HepG2 (cell line): ENCODE results near the gene SH3YL1. TPM values are rescaled to one million over a fixed set of nuclear protein-coding genes. Genes with fewer than 3 reads are reported as not detected.
A peak's percentile ranks its signal among the peaks of the same experiment; 100 is the strongest.

Experiments used
- ASH2L ChIP-seq: fragments of 300-600, 200-600 bp; sonication (generic); IDR thresholded peaks from 2 replicates; pipeline ENCODE4 v1.7.0; 2017; ENCODE audit warnings: low read depth, mild to moderate bottlenecking, moderate library complexity, mixed read lengths, low read length; ENCODE audit not compliant: insufficient read length
- FOXA3 ChIP-seq: IDR thresholded peaks from 2 replicates; pipeline ENCODE4 v1.6.1; 2016; ENCODE audit warnings: missing genetic modification reagents, missing compliant biosample characterization
- FOXP4 ChIP-seq: sonication (generic); formaldehyde crosslinking; IDR thresholded peaks from 2 replicates; pipeline ENCODE4 v1.4.0; 2020; ENCODE audit warnings: missing genetic modification reagents
- GTF2F1 ChIP-seq: fragments of 150-350 bp; IDR thresholded peaks from 2 replicates; pipeline ENCODE4 v1.6.1; 2014; ENCODE audit warnings: low read length
- NCOA1 ChIP-seq: sonication (generic); formaldehyde crosslinking; IDR thresholded peaks from 2 replicates; pipeline ENCODE4 v1.9.0; 2021; ENCODE audit warnings: missing genetic modification reagents
- NONO ChIP-seq, 2 experiments: fragments of 450-650 bp in 1 of 2; sonication (generic) in 1 of 2; formaldehyde crosslinking in 1 of 2; IDR thresholded peaks in 1 of 2; conservative IDR thresholded peaks in 1 of 2; 2 replicates each; pipeline versions ENCODE4 v1.6.1 to v1.8.0; 2017 to 2022; ENCODE audit warnings: mild to moderate bottlenecking in 1 of 2, missing genetic modification reagents in 1 of 2, moderate library complexity in 1 of 2
- RBM39 ChIP-seq: fragments of 200-400 bp; formaldehyde crosslinking; IDR thresholded peaks from one replicate; pipeline ENCODE4 v1.6.1; 2018; ENCODE audit warnings: antibody characterized with exemption, mild to moderate bottlenecking, low read depth, low read length; ENCODE audit not compliant: poor library complexity, severe bottlenecking
- SMAD3 ChIP-seq: sonication (generic); formaldehyde crosslinking; IDR thresholded peaks from 2 replicates; pipeline ENCODE4 v1.4.0; 2020; ENCODE audit warnings: missing genetic modification reagents
- SRSF1 ChIP-seq: fragments of 200-400 bp; formaldehyde crosslinking; optimal IDR thresholded peaks from 2 replicates; pipeline ENCODE3; 2017; ENCODE audit warnings: mild to moderate bottlenecking, low read depth, low read length, moderate library complexity
- TFAP4 ChIP-seq: sonication (generic); IDR thresholded peaks from 2 replicates; pipeline ENCODE4 v1.6.1; 2016; ENCODE audit warnings: low read depth, borderline replicate concordance
- THAP9 ChIP-seq: sonication (generic); formaldehyde crosslinking; IDR thresholded peaks from 2 replicates; pipeline ENCODE4; 2020; ENCODE audit warnings: missing genetic modification reagents, mild to moderate bottlenecking, borderline replicate concordance
- XRCC5 ChIP-seq: fragments of 200-400 bp; formaldehyde crosslinking; optimal IDR thresholded peaks from 2 replicates; pipeline ENCODE3; 2017; ENCODE audit warnings: mild to moderate bottlenecking, low read length
- ZFP90 ChIP-seq: sonication (generic); formaldehyde crosslinking; IDR thresholded peaks from 2 replicates; pipeline ENCODE4 v1.8.0; 2022; ENCODE audit warnings: missing genetic modification reagents, mild to moderate bottlenecking, inconsistent platforms, borderline replicate concordance
- ZNF138 ChIP-seq: sonication (generic); formaldehyde crosslinking; IDR thresholded peaks from 2 replicates; pipeline ENCODE4 v1.5.0; 2020; ENCODE audit warnings: mild to moderate bottlenecking, low read depth, missing genetic modification reagents
- ZNF230 ChIP-seq: sonication (generic); formaldehyde crosslinking; IDR thresholded peaks from 2 replicates; pipeline ENCODE4 v1.4.0; 2020; ENCODE audit warnings: mild to moderate bottlenecking, missing genetic modification reagents
- ZNF704 ChIP-seq: sonication (generic); formaldehyde crosslinking; IDR thresholded peaks from 2 replicates; pipeline ENCODE4 v1.8.1; 2023; ENCODE audit warnings: mild to moderate bottlenecking, inconsistent platforms, moderate library complexity, missing genetic modification reagents, borderline replicate concordance
- polyA plus RNA-seq, 8 experiments: library from polyadenylated mRNA; depleted of rRNA in 3 of 8; stranded (reverse) in 7 of 8; unstranded in 1 of 8; fragments of >200 nt; fragmentation: Illumina TruSeq in 4 of 8; extraction: Trizol in 4 of 8; gene quantifications; 2 replicates each; pipeline versions ENCODE4 v1.2.1 to v1.2.3, GENCODE V29; 2011 to 2016; ENCODE audit warnings: low read depth in 4 of 8, missing spikeins in 1 of 8, mixed read lengths in 1 of 8; ENCODE audit not compliant: insufficient read depth in 1 of 8
- total RNA-seq, 5 experiments: library from RNA; depleted of rRNA; stranded (reverse); fragments of >200 nt; fragmentation: Illumina TruSeq; extraction: Trizol; gene quantifications; 2 replicates each; pipeline ENCODE4 v1.2.3, GENCODE V29; 2016; ENCODE audit warnings: low read depth in 1 of 5
- TF ChIP-seq, protein P1 (sequence below): sonication (generic); formaldehyde crosslinking; IDR thresholded peaks from 2 replicates; pipeline ENCODE4 v1.8.0; 2022; ENCODE audit warnings: missing genetic modification reagents, mild to moderate bottlenecking, moderate library complexity, borderline replicate concordance

The SH3YL1 gene
- total and polyA plus RNA-seq, 2 of the 13 experiments (the other 11 are each of a cell fraction or from before 2014, with no cell fraction given): 13.0 to 48.2 TPM

DNA sequence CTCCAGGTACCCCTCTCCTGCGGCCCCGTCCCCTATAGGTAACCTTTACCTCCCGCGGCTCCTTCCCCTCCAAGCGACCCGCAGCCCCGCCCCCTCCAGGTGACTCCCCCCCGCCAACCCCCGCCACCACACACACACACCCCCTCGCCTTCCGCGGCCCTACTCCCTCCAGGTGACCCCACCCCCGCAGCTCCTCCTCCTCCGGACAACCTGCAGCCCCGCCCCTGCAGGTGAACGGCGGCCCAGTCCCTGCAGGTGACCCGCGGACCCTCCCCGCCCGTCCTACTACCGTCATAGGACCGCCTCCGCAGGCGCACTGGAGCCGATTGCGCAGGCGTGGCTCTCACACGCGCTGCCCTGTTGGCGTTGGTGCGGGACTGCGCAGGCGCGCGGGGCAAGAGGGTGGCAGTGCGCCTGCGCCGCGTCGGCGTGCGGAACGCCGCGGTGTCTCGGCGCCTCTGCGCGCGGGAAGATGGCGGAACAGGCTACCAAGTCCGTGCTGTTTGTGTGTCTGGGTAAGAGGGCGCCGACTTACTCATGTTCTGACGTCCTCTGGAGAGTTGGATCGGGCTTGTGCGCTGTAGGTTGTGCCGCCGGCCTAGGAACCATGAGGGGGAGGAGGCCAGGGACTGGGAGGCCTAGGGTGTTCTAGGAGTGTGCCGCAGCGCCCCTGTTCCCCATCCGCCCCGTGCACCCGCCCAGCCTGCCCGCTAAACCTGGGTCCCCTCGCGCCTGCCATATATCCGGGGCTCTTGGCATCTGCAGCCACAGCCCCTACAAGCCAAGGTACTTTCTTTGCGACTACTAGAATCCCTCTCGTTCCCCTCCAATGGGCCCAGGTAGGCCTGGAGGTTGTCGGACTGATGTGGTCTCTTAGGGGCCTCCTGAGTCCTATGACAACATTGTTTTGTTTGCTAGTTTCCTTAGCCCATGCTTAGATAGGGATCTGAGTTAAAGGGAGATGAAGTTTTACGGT, 949 bp upstream of the SH3YL1 start, which contains the start of gene ACP1 (continued):
- TF ChIP-seq THAP9 (CRISPR knock-in tag) (peak; percentile 81), XRCC5 (peak; percentile 79), TFAP4 (peak; percentile 49; the same call in 1 of the 2 replicates), NCOA1 (CRISPR knock-in tag) (no peak), SMAD3 (peak; percentile 50; the same call in 1 of the 2 replicates), FOXA3 (no peak), NONO (IDR thresholded peaks at IDR 0.05) (no peak), NONO (CRISPR knock-in tag; conservative IDR thresholded peaks at IDR 0.05) (peak; percentile 74; the same call in 1 of the 2 replicates), FOXP4 (CRISPR knock-in tag) (peak; percentile 0; the same call in 1 of the 2 replicates), ZNF138 (CRISPR knock-in tag) (peak; percentile 65; the same call in 1 of the 2 replicates), RBM39 (peak; percentile 70), ASH2L (peak; percentile 97), SRSF1 (peak; percentile 53), GTF2F1 (peak; percentile 41; the same call in 1 of the 2 replicates), ZNF230 (CRISPR knock-in tag) (0 out of 2 replicates have a peak, but pooled peaks have one; percentile 37), ZFP90 (0 out of 2 replicates have a peak, but pooled peaks have one; percentile 38), ZNF704 (CRISPR knock-in tag) (peak; percentile 93; the same call in 1 of the 2 replicates)
- TF ChIP-seq, protein P1, sequence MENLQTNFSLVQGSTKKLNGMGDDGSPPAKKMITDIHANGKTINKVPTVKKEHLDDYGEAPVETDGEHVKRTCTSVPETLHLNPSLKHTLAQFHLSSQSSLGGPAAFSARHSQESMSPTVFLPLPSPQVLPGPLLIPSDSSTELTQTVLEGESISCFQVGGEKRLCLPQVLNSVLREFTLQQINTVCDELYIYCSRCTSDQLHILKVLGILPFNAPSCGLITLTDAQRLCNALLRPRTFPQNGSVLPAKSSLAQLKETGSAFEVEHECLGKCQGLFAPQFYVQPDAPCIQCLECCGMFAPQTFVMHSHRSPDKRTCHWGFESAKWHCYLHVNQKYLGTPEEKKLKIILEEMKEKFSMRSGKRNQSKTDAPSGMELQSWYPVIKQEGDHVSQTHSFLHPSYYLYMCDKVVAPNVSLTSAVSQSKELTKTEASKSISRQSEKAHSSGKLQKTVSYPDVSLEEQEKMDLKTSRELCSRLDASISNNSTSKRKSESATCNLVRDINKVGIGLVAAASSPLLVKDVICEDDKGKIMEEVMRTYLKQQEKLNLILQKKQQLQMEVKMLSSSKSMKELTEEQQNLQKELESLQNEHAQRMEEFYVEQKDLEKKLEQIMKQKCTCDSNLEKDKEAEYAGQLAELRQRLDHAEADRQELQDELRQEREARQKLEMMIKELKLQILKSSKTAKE (CRISPR knock-in tag): peak; percentile 46
